Upper lobe of right lung (tissue), 1 donor: ENCODE results near the gene PROSER2. TPM values are rescaled to one million over a fixed set of nuclear protein-coding genes. Genes with fewer than 3 reads are reported as not detected.
A peak's percentile ranks its signal among the peaks of the same experiment; 100 is the strongest.

ENCODE experiments used
- ATAC-seq: fragments of 200-7000 bp; cut with Tn5 transposase; one replicate; pipeline ENCODE4 v1.9.1; 2020; ENCODE audit warnings: mild to moderate bottlenecking, moderate library complexity
- DNase-seq: peaks from one replicate; pipeline ENCODE4 v3.0.0-alpha.2; 2020
- H3K27ac ChIP-seq: fragments of 200-600 bp; one replicate; pipeline ENCODE4 v1.8.0; 2022
- H3K27me3 ChIP-seq: fragments of 200-600 bp; one replicate; pipeline ENCODE4 v1.8.0; 2022; ENCODE audit warnings: mild to moderate bottlenecking
- H3K36me3 ChIP-seq: fragments of 200-600 bp; one replicate; pipeline ENCODE4 v1.8.0; 2022
- H3K4me1 ChIP-seq: fragments of 200-600 bp; one replicate; pipeline ENCODE4 v1.8.0; 2022
- H3K4me3 ChIP-seq: fragments of 200-600 bp; one replicate; pipeline ENCODE4 v1.8.0; 2022; ENCODE audit warnings: mild to moderate bottlenecking
- H3K9me3 ChIP-seq: fragments of 200-600 bp; one replicate; pipeline ENCODE4 v1.8.0; 2022
- CTCF ChIP-seq: fragments of 200-600 bp; IDR thresholded peaks from one replicate; pipeline ENCODE4 v1.8.0; 2022; ENCODE audit warnings: antibody characterized with exemption
- intact Hi-C: fragments of 100-400 bp; cut with DNase I; formaldehyde crosslinking; loops from one replicate; pipeline ENCODE4 v1.11.0; 2022
- total RNA-seq: library from RNA; stranded (reverse); fragmentation: NEBNext Ultra II Directional; extraction: Animal tissue kit (Norgen Biotek cat#: 25700); gene quantifications from one replicate; pipeline ENCODE4 v1.2.1, GENCODE V29; 2021
- donor health status: DM: no; HTN: yes; CAD: no; lungs with severe emphysema.

PROSER2 gene
- total RNA-seq, 1 donor from 2014 or later = 33.3 TPM

GRCh38 chr10:11853468-11853867, 30.3 kb downstream of the PROSER2 start:
- H3K36me3 ChIP-seq = peaks cover 29% of the 10 kb centered on the region
- no peak overlapping the region for H3K27ac ChIP-seq
- H3K27me3 ChIP-seq = no peaks in the 10 kb centered on the region
- ATAC-seq (no peak), DNase-seq (peak; percentile 33)
- H3K4me1 ChIP-seq = no peaks in the 10 kb centered on the region
- no peak overlapping the region for H3K4me3 ChIP-seq
- H3K9me3 ChIP-seq = no peaks in the 10 kb centered on the region
- peak; percentile 12 for TF ChIP-seq CTCF
- intact Hi-C loops = no loop called here

GRCh38 chr10:11854301-11854700, 31.1 kb downstream of the PROSER2 start:
- DNase-seq = no peak
- no peak for TF ChIP-seq CTCF

GRCh38 chr10:11856089-11856488, 32.9 kb downstream of the PROSER2 start:
- Histone ChIP-seq H3K36me3 (peaks cover 26% of the 10 kb centered on the region), H3K4me1 (no peaks in the 10 kb centered on the region), H3K27ac (no peak overlapping the region), H3K4me3 (no peak overlapping the region), H3K27me3 (no peaks in the 10 kb centered on the region), H3K9me3 (no peaks in the 10 kb centered on the region)
- DNase-seq (peak; percentile 48), ATAC-seq (no peak)
- TF ChIP-seq CTCF = no peak
- intact Hi-C loops = no loop called here

More at GRCh38 chr10:11854301-11854700, 31.1 kb downstream of the PROSER2 start:
- H3K27ac ChIP-seq = no peak overlapping the region
- peaks cover 26% of the 10 kb centered on the region for H3K36me3 ChIP-seq
- ATAC-seq = no peak
- no peaks in the 10 kb centered on the region for H3K4me1 ChIP-seq
- no peak overlapping the region for H3K4me3 ChIP-seq
- H3K27me3 ChIP-seq = no peaks in the 10 kb centered on the region
- intact Hi-C loops = no loop called here
- no peaks in the 10 kb centered on the region for H3K9me3 ChIP-seq

- H3K9me3 ChIP-seq = no peaks in the 10 kb centered on the region
- no peak for TF ChIP-seq CTCF
- no peaks in the 10 kb centered on the region for H3K27me3 ChIP-seq
- peaks cover 26% of the 10 kb centered on the region for H3K36me3 ChIP-seq
- intact Hi-C loops = no loop called here
- no peak overlapping the region for H3K27ac ChIP-seq
- DNase-seq = peak; percentile 42
- H3K4me3 ChIP-seq = no peak overlapping the region
- ATAC-seq = peak; percentile 17
- no peaks in the 10 kb centered on the region for H3K4me1 ChIP-seq
Observed at GRCh38 chr10:11856678-11857077, 33.5 kb downstream of the PROSER2 start.

- H3K27me3 ChIP-seq = no peaks in the 10 kb centered on the region
- intact Hi-C loops = no loop called here
- H3K9me3 ChIP-seq = no peaks in the 10 kb centered on the region
- H3K27ac ChIP-seq = no peak overlapping the region
- DNase-seq = no peak
- ATAC-seq = no peak
- no peak for TF ChIP-seq CTCF
- no peak overlapping the region for H3K4me3 ChIP-seq
- peaks cover 20% of the 10 kb centered on the region for H3K36me3 ChIP-seq
- H3K4me1 ChIP-seq = no peaks in the 10 kb centered on the region
Observed at GRCh38 chr10:11858093-11858492, 34.9 kb downstream of the PROSER2 start.

GRCh38 chr10:11861341-11861740, 38.2 kb downstream of the PROSER2 start:
- Histone ChIP-seq H3K4me1 (no peaks in the 10 kb centered on the region), H3K4me3 (no peak overlapping the region), H3K9me3 (no peaks in the 10 kb centered on the region), H3K27me3 (no peaks in the 10 kb centered on the region), H3K27ac (no peak overlapping the region), H3K36me3 (peaks cover 7% of the 10 kb centered on the region)
- ATAC-seq (no peak), DNase-seq (peak; percentile 30)
- no peak for TF ChIP-seq CTCF
- intact Hi-C loops = no loop called here
